Parathyroid adenoma (tissue), 2 donors: Measurements from ENCODE around the gene FIZ1.

ENCODE experiments used
- H2AFZ ChIP-seq: fragments of 300-600 bp; sonication (generic); one replicate; pipeline ENCODE4 v1.7.0; 2017; ENCODE audit warnings: antibody characterized with exemption, mild to moderate bottlenecking
- H3K27ac ChIP-seq: fragments of 300-600 bp; sonication (generic); one replicate; pipeline ENCODE4 v1.7.0; 2017
- H3K27me3 ChIP-seq: fragments of 300-600 bp; sonication (generic); one replicate; pipeline ENCODE4 v1.7.0; 2017; ENCODE audit warnings: low read length; ENCODE audit not compliant: control insufficient read depth, insufficient read depth
- H3K36me3 ChIP-seq: fragments of 300-600 bp; sonication (generic); one replicate; pipeline ENCODE4 v1.7.0; 2017; ENCODE audit warnings: low read length; ENCODE audit not compliant: control insufficient read depth, insufficient read depth
- H3K4me1 ChIP-seq: fragments of 300-600 bp; sonication (generic); one replicate; pipeline ENCODE4 v1.7.0; 2017; ENCODE audit warnings: control low read depth
- H3K4me2 ChIP-seq: fragments of 300-600 bp; sonication (generic); one replicate; pipeline ENCODE4 v1.7.0; 2017; ENCODE audit warnings: low read length
- H3K4me3 ChIP-seq: fragments of 300-600 bp; sonication (generic); one replicate; pipeline ENCODE4 v1.7.0; 2017; ENCODE audit warnings: low read depth, low read length
- H3K79me2 ChIP-seq: fragments of 300-600 bp; sonication (generic); one replicate; pipeline ENCODE4 v1.7.0; 2017; ENCODE audit warnings: control low read depth
- H3K9ac ChIP-seq: fragments of 300-600 bp; sonication (generic); one replicate; pipeline ENCODE4 v1.7.0; 2017; ENCODE audit warnings: mild to moderate bottlenecking
- H3K9me3 ChIP-seq: fragments of 300-600 bp; sonication (generic); one replicate; pipeline ENCODE4 v1.7.0; 2017; ENCODE audit warnings: low read length; ENCODE audit not compliant: control insufficient read depth
- CTCF ChIP-seq: fragments of 300-600 bp; sonication (generic); IDR thresholded peaks from one replicate; pipeline ENCODE4 v1.7.0; 2017; ENCODE audit warnings: antibody characterized with exemption, mild to moderate bottlenecking
- donor health status: primary hyperparathyroidism.

The FIZ1 gene

GRCh38 chr19:55590617-55591016 is 8.7 kb downstream of the FIZ1 start:
- H3K4me3 ChIP-seq, result no peak overlapping the region
- H2AFZ ChIP-seq, result no peak overlapping the region
- H3K9me3 ChIP-seq, result no peaks in the 10 kb centered on the region
- no peaks in the 10 kb centered on the region for H3K79me2 ChIP-seq
- no peak overlapping the region for H3K27ac ChIP-seq
- H3K27me3 ChIP-seq, result no peaks in the 10 kb centered on the region
- H3K4me1 ChIP-seq, result peaks cover 9% of the 10 kb centered on the region
- H3K36me3 ChIP-seq, result no peaks in the 10 kb centered on the region
- H3K4me2 ChIP-seq, result no peak overlapping the region
- TF ChIP-seq CTCF, result no peak
- no peak overlapping the region for H3K9ac ChIP-seq

- H3K4me2 ChIP-seq, result no peak overlapping the region
- H3K9me3 ChIP-seq, result no peaks in the 10 kb centered on the region
- no peaks in the 10 kb centered on the region for H3K79me2 ChIP-seq
- no peaks in the 10 kb centered on the region for H3K36me3 ChIP-seq
- no peaks in the 10 kb centered on the region for H3K27me3 ChIP-seq
- TF ChIP-seq CTCF, result no peak
- no peak overlapping the region for H2AFZ ChIP-seq
- H3K4me3 ChIP-seq, result no peak overlapping the region
- H3K9ac ChIP-seq, result no peak overlapping the region
- peaks cover 9% of the 10 kb centered on the region for H3K4me1 ChIP-seq
- H3K27ac ChIP-seq, result no peak overlapping the region
Observed at GRCh38 chr19:55590109-55590508, 9.2 kb downstream of the FIZ1 start.

- no peak overlapping the region for H2AFZ ChIP-seq
- no peak for TF ChIP-seq CTCF
Observed at GRCh38 chr19:55588738-55589137, 10.6 kb downstream of the FIZ1 start.

GRCh38 chr19:55586976-55587668 is 12.2 kb downstream of the FIZ1 start:
- Histone ChIP-seq H3K79me2 (no peaks in the 10 kb centered on the region), H3K9ac (no peak overlapping the region), H3K27me3 (no peaks in the 10 kb centered on the region), H3K27ac (peak overlapping the region; percentile 40), H3K4me3 (peak overlapping the region; percentile 47), H3K4me2 (peak overlapping the region; percentile 75), H3K9me3 (no peaks in the 10 kb centered on the region), H3K4me1 (peaks cover 9% of the 10 kb centered on the region), H3K36me3 (no peaks in the 10 kb centered on the region), H2AFZ (peak overlapping the region; percentile 83)
- TF ChIP-seq CTCF, result no peak

More at GRCh38 chr19:55588738-55589137, 10.6 kb downstream of the FIZ1 start:
- no peak overlapping the region for H3K9ac ChIP-seq
- no peaks in the 10 kb centered on the region for H3K27me3 ChIP-seq
- H3K4me1 ChIP-seq, result peaks cover 9% of the 10 kb centered on the region
- no peak overlapping the region for H3K4me3 ChIP-seq
- H3K36me3 ChIP-seq, result no peaks in the 10 kb centered on the region
- H3K9me3 ChIP-seq, result no peaks in the 10 kb centered on the region
- no peaks in the 10 kb centered on the region for H3K79me2 ChIP-seq
- no peak overlapping the region for H3K27ac ChIP-seq
- no peak overlapping the region for H3K4me2 ChIP-seq
